SKM-1 treated with dmso at 0.1 percent for 144 hours (cell line): ENCODE data around the gene BFSP1.

Experiments used
- DNase-seq: peaks from one replicate; lab custom pipeline; 2025; ENCODE audit not compliant: unreplicated experiment; lab: John Stamatoyannopoulos, UW

The BFSP1 gene

DNA sequence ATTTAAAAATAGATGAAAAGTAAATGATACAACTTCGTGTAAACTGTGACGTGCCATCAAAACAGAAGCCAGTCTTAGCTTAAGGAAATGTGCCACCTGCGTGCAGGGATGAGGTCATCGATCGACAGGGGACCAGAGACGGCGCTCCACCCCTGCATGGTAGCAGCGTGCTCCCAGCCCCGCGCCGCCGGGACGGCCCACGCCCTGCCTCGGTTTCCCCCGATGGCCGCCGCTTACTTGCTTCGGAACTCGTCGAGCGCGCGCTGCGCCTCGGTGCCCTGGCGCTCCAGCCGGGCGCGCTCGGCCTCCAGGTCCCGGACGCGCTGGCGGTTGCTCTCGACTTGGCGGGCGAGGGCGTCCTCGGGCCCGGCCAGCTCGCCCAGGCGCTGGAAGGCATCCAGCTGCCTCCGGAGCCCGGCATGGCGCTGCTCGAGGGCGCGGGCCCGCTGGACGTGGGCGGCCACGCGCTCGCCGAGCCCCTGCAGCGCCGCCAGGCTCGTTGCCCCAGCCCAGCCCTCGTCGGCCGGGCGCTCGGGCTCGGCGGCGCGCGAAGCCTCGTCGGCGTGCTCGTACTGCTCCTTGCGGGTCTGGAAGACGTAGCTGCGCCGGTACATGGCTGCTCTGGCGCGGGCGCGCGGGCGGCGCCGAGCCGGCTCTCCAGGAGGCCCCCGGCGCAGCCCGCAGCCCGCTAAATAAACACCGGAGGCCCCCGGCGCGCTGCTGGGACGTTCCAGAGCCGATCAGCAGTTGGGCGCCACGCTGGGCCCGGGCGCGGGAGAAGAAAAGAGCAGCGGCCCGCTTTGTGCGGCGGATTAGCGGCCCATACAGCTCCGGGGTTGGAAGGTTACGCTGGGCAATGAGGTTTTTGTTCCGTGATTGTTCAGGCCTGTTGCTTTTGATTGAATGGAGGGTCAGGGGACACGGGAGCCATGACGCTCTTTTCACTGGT, at the start of gene BFSP1:
BFSP1 (minus strand) TSS at position 664 of the 949 bp plus-strand sequence; CDS start at position 614, 50 bp downstream.
- peak; percentile 10 for DNase-seq

DNA sequence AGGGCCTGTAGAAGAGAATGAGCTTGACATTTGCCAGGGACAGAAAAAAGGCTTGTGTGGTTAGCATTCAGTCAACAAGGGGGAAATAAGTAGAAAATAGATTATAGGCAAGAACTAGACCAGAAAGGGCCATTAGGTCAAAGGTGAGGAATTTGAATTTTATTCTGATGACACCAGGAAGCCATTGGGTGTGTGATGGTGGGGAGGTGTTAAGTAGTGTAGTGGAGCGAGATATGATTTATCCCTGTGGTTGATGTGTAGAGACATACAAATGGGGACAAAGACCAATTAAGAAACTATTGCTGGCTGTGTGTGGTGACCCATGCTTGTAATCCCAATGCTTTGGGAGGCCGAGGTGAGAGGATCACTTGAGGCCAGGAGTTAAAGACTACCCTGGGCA, 49.7 kb upstream of the BFSP1 start:
- DNase-seq, result no peak

DNA sequence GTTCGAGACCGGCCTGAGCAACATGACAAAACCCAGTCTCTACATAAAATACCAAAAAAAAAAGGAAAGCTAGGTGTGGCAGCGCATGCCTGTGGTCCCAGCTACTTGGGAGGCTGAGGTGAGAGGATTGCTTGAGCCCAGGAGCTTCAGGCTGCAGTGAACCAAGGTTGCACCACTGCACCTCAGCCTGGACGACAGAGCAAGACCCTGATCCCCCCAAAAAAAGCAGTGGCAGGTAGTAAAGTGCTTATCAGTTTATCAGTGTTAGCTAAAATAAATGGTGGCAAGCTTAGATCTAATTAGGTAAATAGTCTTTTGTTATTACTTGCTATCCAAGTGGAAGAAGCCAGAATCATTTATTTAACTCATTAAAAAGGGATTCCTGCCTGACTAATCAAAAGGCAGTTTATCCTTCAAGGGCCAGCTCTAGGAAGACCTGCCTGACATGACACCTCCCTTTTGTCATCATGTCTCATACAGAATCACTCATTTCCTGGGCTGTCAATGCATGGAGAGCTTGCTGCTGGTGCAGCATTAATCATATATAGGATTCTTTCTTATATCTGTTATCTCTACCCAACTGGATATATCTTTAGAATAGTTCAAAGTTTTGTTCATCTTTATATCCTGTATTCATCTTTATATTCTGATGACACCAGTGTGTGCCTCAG, 48.3 kb upstream of the BFSP1 start:
- no peak for DNase-seq

DNA sequence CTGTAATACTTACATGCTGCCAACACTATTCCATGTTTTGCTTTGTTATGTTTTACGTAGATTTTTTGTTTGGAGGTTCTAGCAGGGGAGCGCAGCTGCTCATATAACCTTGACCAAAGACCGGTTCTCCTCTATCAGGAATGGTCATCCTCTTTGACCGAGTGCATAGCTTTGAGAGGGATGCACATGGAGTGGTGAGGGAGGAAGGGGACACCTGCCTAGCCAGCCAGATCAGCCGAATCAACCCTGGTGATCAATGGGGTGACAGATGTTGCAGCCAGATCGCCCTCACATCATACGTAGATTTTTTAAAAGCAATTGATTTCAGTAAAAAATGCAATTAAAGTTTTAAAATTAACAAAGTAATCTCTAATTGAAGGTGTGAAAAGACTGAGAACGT, 45.0 kb upstream of the BFSP1 start:
- DNase-seq, result no peak

DNA sequence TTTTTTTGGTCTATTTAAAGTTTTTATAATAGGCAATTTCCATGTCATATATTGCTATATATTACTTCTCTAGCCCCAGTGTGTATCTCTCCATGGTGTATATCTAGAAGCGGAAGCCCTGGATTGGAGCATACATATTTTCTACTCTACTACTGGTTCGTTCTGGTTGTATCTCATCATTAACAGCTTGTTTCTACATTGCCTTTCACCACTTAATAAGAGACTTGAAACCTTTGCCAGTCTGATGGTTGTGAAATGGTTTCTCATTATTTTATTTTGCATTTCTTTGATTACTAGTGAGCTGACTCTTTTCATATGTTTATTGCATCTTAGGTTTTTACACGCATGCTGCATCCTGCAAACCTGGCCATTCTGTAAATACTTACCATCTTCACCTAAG, 42.3 kb upstream of the BFSP1 start:
- no peak for DNase-seq

DNA sequence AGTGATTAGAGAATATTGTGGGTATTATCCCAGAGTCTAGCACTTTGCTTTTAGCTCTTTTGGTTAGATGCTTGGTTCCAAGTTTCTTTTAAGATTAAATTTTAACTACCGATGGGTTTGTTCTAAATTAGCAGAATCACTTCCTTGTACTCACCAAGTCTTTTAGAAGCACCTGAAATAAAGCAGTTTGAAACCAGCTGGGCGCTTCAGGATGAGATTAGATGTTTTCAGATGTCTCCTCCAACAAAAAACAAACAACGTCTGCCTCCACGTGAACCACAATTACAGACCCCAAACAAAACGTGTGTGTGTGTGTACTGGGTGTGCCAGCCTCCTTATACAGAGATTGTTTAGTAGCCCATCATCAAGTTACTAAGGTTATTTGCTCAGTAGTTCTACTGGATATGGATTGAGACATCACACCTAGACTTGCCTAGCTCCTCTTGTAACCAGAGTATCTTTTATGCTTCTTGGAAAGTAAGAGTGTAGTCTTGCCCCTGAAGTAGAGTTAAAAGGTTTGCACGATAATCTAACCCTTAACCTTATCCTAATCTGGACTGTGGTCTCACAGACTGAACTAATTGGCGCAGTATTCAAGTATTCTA, 41.0 kb upstream of the BFSP1 start:
- DNase-seq, result no peak

DNA sequence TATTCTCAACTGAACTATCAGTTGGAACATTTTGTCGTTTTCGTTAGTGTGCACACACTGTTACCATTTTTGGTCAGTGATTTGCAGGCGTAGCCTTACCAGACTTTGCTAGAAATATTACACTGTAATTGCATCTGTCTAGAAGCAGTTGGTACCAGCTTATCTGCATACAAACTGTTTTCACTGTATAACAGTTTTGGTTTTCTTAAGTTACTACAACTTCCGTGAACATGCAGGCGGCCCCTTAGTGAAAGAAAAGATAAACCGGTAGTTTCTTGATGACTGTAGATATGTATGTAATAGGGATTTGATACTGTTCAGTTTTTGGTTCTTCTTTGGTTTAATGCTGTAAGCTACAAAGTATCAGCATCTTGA, 40.0 kb upstream of the BFSP1 start:
- DNase-seq, result no peak

DNA sequence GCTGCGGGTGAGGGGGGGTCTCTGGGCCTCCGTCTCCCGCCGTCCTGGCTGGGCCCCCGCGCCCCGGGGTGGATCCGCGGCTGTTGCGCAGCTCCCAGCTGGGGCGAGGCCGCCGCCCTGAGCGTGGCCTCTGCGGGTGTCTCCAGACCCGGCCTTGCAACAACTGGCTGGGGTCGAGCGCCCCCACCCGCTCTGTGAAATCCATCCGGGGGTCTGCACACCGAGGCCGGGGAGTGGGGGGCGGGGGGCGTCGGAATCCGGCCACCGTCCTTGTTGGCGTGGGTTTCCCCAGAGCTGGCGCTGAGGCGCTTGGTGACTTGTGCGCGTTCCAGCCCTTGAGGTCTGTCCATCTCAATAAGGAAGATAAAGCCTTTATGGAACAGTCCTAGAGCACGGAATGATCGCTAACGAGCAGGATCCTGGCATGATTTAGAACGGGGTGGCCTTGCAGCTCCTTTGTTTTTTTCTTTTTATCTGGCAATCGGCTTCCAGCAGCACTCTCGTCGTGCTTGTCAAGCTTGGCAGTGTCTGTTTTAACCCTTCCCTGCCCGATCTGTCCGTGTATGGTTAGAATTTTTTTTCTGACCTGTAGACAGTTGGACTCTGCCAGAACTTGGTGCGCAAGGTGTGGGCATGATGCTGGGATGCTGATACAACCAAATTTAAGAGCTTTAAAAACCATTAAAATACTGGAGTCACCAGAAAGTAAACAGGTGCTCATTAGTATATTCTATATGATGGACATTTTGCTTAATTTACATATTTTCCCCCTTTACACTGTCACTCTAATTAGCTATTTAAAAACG, 39.4 kb upstream of the BFSP1 start:
- DNase-seq, result no peak

DNA sequence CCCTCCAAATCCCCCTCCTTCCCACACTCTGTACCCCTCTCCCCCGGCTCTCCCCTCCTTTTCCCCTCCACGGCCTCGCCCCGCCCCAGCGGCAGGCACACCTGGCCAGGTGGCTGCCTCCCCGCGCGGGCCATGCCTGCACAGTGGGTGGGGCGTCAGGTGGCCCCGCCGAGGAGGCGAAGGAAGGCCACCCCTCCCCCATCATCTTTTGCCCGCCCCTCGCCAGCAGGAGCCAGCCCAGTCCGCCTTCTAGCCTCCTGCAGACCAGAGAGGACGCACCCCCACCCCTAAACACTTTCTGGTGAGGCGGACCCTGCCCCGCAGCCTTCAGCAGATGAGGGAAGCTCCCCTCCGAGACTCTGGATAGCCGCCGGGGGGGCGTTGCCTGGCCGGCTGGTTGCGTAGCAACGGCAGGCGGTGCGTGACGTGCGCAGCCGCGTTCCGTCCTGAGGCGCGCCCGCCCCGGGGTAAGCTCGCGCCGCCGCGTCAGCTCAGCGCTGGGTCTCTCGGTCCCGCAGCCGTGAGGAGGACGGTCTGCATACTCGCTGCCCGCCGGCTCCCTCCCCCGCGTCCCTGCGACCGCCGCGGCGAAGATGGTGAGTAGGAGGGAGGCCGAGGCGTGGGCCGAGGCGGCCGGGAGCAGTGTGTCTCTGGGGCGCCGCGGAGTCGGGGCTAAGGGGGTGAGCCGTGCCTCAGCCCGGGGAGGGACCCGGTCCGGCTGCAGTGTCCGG, 38.6 kb upstream of the BFSP1 start, which contains the start of gene DSTN:
DSTN (plus strand) TSS at position 460 of the 731 bp plus-strand sequence; CDS start at position 594, 134 bp downstream.
- peak; percentile 46 for DNase-seq

DNA sequence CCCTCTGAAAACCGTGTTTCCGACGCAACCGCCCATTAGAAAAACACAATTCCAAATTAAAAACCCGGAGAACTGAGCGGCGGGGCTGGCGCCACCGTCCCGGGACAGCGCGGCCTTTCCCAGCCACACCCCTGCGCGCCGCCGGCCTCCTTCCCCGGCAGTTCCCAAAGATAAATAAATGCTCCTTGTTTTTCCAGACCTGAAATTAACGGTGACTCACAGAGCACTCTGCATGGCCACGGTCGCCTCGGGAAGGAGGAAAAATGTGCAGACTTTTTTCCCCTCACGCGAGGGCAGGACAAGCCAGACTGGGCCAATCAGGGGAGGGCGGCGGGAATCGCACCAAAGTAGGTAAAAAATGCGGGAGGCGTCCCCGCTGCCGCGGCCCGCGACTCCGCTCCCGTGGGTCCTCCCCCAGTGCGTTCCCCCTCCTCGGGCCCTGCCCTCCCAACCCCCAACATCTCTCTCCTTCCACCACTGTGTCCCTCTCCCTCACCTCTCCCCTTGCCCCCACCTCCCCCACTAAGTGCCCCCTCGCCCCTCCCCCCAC, 37.9 kb upstream of the BFSP1 start:
- DNase-seq, result no peak

DNA sequence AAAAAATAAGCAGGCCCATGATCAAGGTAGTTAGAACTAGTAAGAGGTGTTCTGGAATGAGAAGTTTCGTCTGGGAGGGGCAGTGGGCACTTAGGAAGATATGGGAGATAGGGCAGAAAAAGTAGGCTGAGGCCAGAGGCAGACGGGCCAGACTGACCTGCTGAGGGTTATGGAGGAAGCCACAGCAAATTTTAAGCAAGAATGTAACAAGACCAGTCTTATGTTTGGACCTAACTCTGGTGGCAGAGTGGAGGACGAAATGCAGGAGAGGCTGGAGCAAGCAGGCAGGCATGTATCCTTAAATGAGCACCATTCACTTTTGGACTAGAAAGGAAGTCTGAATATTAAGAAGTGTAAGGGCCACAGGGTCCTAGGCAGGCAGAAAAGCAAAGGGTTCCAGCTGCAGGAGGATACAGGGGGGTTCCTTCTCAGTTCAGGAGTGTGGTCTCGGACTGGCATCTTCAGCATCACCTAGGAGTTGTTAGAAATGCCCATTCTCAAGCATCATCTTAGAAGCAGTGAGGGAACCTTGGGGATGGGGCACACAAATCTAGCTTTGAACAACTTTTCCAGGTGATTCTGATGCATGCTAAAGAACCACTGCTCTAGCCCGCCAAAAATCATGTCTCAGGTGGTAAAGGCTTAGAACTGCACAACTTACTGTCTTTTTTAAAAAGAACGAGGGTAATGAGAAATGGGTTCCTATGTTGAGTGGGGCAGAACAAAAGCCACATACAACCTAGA, 37.0 kb upstream of the BFSP1 start:
- DNase-seq, result no peak

DNA sequence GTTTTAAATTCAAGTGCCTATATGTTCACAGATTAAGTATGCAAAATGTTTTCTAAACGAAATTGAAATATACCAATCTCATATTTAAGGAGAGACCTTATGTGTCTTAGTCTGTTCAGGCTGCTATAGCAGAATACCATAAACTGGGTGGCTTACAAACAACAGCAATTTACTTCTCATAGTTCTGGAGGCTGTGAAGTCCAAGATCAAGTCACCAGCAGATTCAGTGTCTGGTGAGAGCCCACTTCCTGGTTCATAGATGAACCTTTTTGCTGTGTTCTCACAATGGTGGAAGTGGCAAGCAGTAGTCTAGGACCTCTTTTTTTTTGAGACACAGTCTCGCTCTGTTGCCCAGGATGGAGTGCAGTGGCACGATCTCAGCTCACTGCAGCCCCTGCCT, 35.2 kb upstream of the BFSP1 start:
- no peak for DNase-seq

DNA sequence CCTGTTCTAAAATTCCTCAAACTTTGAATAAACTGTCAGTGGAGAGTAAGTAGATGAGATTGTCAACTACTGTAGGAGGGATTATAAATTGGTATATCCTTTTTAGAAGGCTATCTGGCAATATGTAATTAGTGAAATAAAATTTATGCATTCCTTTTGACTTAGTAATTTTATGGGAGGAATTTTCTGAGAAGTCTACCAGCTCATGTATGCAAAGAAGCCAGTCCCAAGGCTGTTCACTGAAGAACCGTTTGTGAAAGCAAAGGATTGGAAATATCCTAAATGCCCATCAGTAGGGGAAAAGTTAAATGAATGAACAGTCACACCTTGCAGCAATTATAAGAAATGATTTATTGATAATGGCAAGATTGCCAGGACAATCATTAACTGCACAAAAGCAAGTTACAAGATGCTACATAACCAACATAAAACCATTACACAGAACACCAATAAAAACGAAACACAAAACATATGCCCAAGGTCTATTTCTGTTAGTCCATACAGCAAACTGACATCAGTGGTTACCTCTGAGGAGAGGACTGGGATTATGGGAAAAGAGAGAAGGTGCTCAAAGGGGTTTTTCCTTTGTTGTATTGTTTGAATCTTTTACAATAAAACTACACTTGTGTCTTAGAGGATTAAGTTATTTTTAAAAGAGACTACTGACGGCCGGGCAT, 34.1 kb upstream of the BFSP1 start:
- no peak for DNase-seq

DNA sequence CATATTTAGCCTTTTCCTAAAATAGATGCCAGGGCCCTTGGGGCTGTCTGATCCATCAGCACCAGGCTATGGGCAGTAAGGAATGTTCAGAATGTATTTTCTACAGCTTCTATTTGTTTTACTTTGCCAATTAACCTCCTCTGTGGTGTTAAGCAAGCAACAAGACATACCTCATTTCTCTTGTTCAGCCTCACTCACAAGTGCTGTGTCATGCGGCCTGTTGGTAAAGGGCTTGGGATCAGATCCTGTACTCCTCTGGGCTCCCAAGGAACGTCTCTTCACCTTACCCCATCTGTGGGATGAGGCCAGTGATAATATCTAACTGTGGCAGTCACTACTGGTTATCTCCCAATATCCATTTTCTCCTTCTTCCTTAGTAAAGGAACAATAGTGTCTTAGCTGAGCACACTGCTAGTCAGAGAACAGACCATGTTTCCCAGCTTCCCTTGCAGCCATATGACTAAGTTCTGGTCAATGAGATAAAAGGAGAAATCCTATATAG, 31.7 kb upstream of the BFSP1 start:
- DNase-seq, result no peak

DNA sequence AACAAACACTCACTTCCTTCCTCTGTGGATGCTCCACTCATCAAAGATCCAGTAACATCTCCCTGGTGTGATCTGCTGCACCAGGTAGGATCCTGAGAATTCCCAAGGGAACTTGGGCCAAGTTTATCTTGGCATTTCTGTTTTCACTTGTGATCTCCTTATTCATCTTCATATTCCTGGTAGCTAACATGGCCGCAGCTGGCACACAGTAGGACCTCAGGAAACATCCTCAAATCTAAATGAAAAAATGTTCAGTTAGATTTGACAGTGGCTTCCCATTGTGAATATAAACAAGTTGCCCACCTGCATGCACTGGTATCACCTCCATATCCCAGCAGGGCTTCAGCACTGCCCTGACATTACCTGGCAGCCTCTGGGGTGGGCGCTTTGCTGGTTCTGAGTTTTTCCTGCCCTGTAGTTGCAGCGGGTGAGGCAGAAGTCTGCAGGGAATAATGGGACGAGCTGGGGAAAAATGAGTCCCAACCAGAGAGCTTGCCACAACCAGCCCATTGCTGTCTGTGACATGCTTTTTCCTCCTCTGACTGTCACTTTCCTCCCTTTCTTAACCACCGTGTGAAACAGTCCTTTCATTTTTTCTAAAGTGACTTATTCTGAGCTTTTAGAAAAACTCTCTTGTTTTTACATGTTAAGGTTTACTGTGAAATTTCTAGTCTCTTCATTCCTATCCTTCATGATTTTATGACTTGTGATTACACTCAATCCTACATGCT, 29.3 kb upstream of the BFSP1 start:
- DNase-seq, result no peak

DNA sequence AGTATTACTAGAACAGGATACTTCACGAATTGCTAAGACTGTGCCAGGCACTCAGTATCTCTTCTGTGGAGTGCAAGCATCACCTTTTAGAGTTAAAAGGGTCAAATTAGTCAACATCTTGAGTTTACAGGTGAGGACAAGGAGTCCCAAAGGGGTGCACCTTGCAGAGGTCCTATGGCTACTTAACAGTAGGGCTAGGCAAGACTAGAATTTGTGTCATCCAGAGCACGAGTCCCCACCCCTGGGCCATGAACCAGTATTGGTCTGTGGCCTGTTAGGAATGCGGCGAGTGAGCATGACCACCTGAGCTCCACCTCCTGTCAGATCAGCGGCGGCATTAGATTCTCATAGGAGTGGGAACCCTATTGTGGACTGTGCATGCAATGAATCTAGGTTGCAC, 28.2 kb upstream of the BFSP1 start:
- DNase-seq, result no peak

DNA sequence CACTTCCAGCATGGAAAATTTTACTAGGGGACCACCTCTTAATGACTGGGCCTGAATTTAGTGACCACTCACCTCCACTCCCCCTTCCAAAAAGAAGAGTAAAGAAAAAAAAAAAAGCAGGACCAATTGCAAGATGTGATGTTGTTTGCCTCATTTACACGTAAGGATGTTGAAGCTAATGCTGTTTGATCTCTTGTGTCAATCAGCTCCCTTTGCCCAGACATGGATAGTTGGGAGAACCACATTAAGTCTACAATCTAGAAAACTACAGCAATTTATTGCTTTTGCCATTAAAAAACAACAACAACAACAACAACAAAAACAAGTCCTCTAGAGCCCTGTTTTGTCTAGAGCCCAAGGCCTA, 27.7 kb upstream of the BFSP1 start:
- no peak for DNase-seq
